Subcutaneous preadipocyte (primary cell): ENCODE data around the gene ANKIB1. TPM values are rescaled to one million over a fixed set of nuclear protein-coding genes. Genes with fewer than 3 reads are reported as not detected.

Source experiments
- small RNA-seq: library from RNA; depleted of rRNA; stranded (forward); fragments of <200 nt; gene quantifications from one replicate; pipeline ENCODE3, GENCODE V24; 2012
- total RNA-seq: library from RNA; depleted of rRNA; stranded (reverse); fragments of >200 nt; gene quantifications from 2 replicates; pipeline ENCODE4 v1.2.3, GENCODE V29; 2012

Gene ANKIB1, protein sequence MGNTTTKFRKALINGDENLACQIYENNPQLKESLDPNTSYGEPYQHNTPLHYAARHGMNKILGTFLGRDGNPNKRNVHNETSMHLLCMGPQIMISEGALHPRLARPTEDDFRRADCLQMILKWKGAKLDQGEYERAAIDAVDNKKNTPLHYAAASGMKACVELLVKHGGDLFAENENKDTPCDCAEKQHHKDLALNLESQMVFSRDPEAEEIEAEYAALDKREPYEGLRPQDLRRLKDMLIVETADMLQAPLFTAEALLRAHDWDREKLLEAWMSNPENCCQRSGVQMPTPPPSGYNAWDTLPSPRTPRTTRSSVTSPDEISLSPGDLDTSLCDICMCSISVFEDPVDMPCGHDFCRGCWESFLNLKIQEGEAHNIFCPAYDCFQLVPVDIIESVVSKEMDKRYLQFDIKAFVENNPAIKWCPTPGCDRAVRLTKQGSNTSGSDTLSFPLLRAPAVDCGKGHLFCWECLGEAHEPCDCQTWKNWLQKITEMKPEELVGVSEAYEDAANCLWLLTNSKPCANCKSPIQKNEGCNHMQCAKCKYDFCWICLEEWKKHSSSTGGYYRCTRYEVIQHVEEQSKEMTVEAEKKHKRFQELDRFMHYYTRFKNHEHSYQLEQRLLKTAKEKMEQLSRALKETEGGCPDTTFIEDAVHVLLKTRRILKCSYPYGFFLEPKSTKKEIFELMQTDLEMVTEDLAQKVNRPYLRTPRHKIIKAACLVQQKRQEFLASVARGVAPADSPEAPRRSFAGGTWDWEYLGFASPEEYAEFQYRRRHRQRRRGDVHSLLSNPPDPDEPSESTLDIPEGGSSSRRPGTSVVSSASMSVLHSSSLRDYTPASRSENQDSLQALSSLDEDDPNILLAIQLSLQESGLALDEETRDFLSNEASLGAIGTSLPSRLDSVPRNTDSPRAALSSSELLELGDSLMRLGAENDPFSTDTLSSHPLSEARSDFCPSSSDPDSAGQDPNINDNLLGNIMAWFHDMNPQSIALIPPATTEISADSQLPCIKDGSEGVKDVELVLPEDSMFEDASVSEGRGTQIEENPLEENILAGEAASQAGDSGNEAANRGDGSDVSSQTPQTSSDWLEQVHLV
- 37.5 and 47.9 TPM in 2 replicates for total RNA-seq

DNA sequence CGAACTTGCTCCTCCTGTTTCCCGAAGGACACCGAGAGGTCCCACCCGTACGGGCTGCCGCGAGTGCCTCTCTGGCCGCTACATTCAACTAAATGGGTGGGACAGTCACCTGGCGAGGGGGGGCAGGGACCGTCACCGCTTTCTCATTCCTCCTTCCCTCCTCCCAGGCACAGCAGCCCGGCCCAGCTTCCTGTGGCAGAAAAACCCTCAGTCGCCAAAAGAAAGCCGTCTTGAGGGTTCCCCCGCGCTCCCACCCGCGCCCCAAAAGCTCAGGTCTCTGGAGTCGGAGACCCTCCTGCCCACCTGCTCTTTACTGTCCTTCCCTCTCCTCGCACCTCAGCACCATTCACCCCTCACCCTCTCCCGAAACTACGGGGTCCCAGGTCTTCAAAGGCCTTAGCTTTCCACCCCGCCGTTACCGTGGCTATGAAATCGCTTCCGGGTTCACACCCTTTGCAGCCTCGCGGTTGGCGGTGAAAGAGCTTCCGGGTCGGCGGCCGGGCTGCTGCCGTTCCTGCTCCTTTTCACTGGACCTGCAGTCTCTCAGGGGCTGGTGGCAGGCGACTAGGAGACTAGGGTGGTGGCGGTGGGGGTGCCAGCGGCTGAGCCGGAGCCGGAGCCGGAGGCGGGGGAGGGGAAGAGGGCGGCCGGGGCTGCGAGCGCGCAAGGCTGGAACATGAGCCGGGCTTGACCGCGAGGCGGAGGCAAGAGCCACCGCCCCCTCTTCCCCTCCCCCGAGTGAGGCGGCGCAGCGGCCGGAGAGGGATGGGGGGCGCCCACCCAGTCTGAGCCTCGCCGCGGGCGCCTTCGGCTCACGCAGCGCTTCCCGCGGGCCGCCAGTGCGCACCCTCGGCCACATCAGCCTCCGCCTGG is at the start of gene ANKIB1, which contains the start of gene KRIT1:
Gene ANKIB1, plus strand, starts transcription at position 488 of the 873 bp plus-strand sequence. CDS start 49,005 bp downstream, outside the sequence.
Gene KRIT1, minus strand, starts transcription at position 428 of the 873 bp plus-strand sequence. CDS start 3,779 bp downstream, outside the sequence.

DNA sequence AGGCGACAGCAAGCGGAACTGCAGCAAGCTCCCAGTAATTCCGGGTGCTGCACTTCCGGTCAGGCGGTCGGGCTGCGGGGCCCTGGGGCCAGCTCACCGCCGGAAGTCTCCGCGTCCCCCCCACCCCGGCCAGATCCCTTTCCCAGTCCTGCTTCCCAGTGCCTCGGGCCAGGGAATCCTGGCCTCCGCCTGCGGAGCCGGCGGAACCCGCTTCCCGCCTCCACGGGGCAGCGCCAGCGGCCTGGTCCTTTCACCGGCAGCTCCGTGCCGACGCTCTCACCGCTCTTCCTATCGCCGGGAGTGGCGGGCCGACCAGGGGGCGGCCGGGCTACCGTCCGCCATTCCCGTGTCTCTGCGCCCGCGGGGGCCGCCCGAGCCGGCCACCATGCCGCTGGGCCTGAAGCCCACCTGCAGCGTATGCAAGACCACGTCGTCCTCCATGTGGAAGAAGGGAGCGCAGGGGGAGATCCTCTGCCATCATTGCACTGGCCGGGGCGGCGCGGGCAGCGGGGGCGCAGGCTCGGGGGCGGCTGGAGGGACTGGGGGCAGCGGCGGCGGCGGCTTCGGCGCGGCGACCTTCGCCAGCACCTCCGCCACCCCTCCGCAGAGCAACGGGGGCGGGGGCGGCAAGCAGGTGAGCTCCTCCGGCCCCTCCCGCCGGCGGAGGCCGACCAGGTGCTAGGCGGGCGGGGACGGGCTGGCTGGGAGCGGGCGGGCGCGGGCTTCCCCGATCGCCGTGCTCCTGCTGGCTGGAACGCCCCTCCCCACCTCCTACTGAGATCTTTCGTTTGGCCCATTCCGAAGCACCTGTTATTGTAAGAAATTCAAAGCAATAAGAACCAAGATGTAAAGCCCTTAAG is 201.8 kb downstream of the ANKIB1 start, which contains the start of gene GATAD1:
Gene GATAD1, plus strand, starts transcription at position 138 of the 860 bp plus-strand sequence. Its CDS starts 248 bp downstream, at position 386.

Small RNAs within 50 kb of the gene (small RNA-seq; reads per million reads assigned to genes)
- 0.14 reads per million for gene MIR1285-1
- not detected for gene RF00019

Other genes starting within 250 kb of the ANKIB1 start
- 296 and 416 TPM in 2 replicates for gene CYP51A1, start 111.5 kb upstream of the ANKIB1 start, total RNA-seq
- under 0.01 and 0.20 TPM in 2 replicates for gene LRRD1, start 66.8 kb upstream of the ANKIB1 start, total RNA-seq
- gene KRIT1, start 60 bp upstream of the ANKIB1 start, total RNA-seq: 38.6 and 42.0 TPM in 2 replicates
- gene GATAD1, start 201.5 kb downstream of the ANKIB1 start, total RNA-seq: 23.5 and 28.5 TPM in 2 replicates
- not detected in 2 replicates for gene ERVW-1, start 232.0 kb downstream of the ANKIB1 start, total RNA-seq